BE2C (cell line): ENCODE data around the gene COL4A4.

Source experiments
- DNase-seq: peaks from one replicate; pipeline ENCODE4 v3.0.0-alpha.2; 2020
- H3K27me3 ChIP-seq: fragments of 250-450 bp; sonication (Bioruptor Pico); 2 replicates; pipeline ENCODE4 v1.5.1; 2020; ENCODE audit warnings: mild to moderate bottlenecking
- H3K36me3 ChIP-seq: fragments of 250-450 bp; sonication (Bioruptor Pico); 2 replicates; pipeline ENCODE4 v1.5.1; 2020; ENCODE audit warnings: mild to moderate bottlenecking
- H3K4me1 ChIP-seq: fragments of 250-450 bp; sonication (Bioruptor Pico); 2 replicates; pipeline ENCODE4 v1.5.1; 2020
- H3K4me3 ChIP-seq: 2 replicates; pipeline ENCODE4 v1.5.1; 2011; ENCODE audit warnings: low read depth, low read length
- H3K9me3 ChIP-seq: fragments of 250-450 bp; sonication (Bioruptor Pico); 2 replicates; pipeline ENCODE4 v1.5.1; 2020
- CTCF ChIP-seq: IDR thresholded peaks from 2 replicates; pipeline ENCODE4 v1.5.1; 2012; ENCODE audit warnings: mild to moderate bottlenecking, low read depth, low read length

COL4A4 gene

GRCh38 chr2:227004482-227004881 lies 159.5 kb downstream of the COL4A4 start:
- no peaks in the 10 kb centered on the region for H3K36me3 ChIP-seq
- TF ChIP-seq CTCF, result no peak
- no peak for DNase-seq
- peaks cover 19% of the 10 kb centered on the region for H3K27me3 ChIP-seq
- H3K9me3 ChIP-seq, result no peaks in the 10 kb centered on the region
- no peaks in the 10 kb centered on the region for H3K4me1 ChIP-seq
- no peak overlapping the region for H3K4me3 ChIP-seq

GRCh38 chr2:227000123-227000522 lies 163.9 kb downstream of the COL4A4 start:
- H3K4me3 ChIP-seq, result no peak overlapping the region
- no peak for DNase-seq
- H3K4me1 ChIP-seq, result no peaks in the 10 kb centered on the region
- no peak for TF ChIP-seq CTCF
- no peaks in the 10 kb centered on the region for H3K36me3 ChIP-seq
- no peaks in the 10 kb centered on the region for H3K9me3 ChIP-seq
- no peaks in the 10 kb centered on the region for H3K27me3 ChIP-seq

GRCh38 chr2:226999661-227000060 lies 164.3 kb downstream of the COL4A4 start:
- Histone ChIP-seq H3K27me3 (no peaks in the 10 kb centered on the region), H3K4me3 (no peak overlapping the region), H3K4me1 (no peaks in the 10 kb centered on the region), H3K9me3 (no peaks in the 10 kb centered on the region), H3K36me3 (no peaks in the 10 kb centered on the region)
- no peak for DNase-seq
- no peak for TF ChIP-seq CTCF

GRCh38 chr2:226995625-226996041 lies 168.4 kb downstream of the COL4A4 start:
- no peak overlapping the region for H3K4me3 ChIP-seq
- no peaks in the 10 kb centered on the region for H3K9me3 ChIP-seq
- no peak for TF ChIP-seq CTCF
- no peaks in the 10 kb centered on the region for H3K36me3 ChIP-seq
- no peak for DNase-seq
- no peaks in the 10 kb centered on the region for H3K4me1 ChIP-seq
- no peaks in the 10 kb centered on the region for H3K27me3 ChIP-seq

- H3K9me3 ChIP-seq, result no peaks in the 10 kb centered on the region
- TF ChIP-seq CTCF, result no peak
- no peaks in the 10 kb centered on the region for H3K4me1 ChIP-seq
- no peak overlapping the region for H3K4me3 ChIP-seq
- no peaks in the 10 kb centered on the region for H3K27me3 ChIP-seq
- DNase-seq, result no peak
- H3K36me3 ChIP-seq, result no peaks in the 10 kb centered on the region
These were observed 169.2 kb downstream of the COL4A4 start for GRCh38 chr2:226994775-226995174.

- TF ChIP-seq CTCF, result no peak
- H3K9me3 ChIP-seq, result no peaks in the 10 kb centered on the region
- DNase-seq, result no peak
- no peak overlapping the region for H3K4me3 ChIP-seq
- H3K27me3 ChIP-seq, result no peaks in the 10 kb centered on the region
- no peaks in the 10 kb centered on the region for H3K4me1 ChIP-seq
- no peaks in the 10 kb centered on the region for H3K36me3 ChIP-seq
These were observed 170.8 kb downstream of the COL4A4 start for GRCh38 chr2:226993171-226993570.
